Esophagus muscularis mucosa (tissue), 4 donors: ENCODE measurements around the gene IFI27L1. TPM values are rescaled to one million over a fixed set of nuclear protein-coding genes. Genes with fewer than 3 reads are reported as not detected.

Source experiments
- DNase-seq: peaks from one replicate; pipeline ENCODE4 v3.0.0-alpha.2; 2017; ENCODE audit errors: extremely low spot score
- H3K27ac ChIP-seq, 4 donors: fragments of 200-600 bp; sonication (generic); replicated peaks in 1 of 4; 1 replicate in 3 of 4; 2 replicates in 1 of 4; pipeline ENCODE4 v1.5.1; 2016 to 2019; ENCODE audit warnings: mild to moderate bottlenecking in 1 of 4
- H3K27me3 ChIP-seq, 4 donors: fragments of 200-600 bp; sonication (generic); one replicate each; pipeline versions ENCODE4 v1.5.1 to v1.6.0; 2016 to 2019
- H3K36me3 ChIP-seq, 4 donors: fragments of 200-600 bp; sonication (generic); one replicate each; pipeline ENCODE4 v1.5.1; 2016 to 2019
- H3K4me1 ChIP-seq, 4 donors: fragments of 200-600 bp; sonication (generic); one replicate each; pipeline ENCODE4 v1.5.1; 2016 to 2019
- H3K4me3 ChIP-seq, 4 donors: fragments of 200-600 bp; sonication (generic); 1 replicate in 2 of 4; 2 replicates in 2 of 4; pipeline ENCODE4 v1.5.1; 2016 to 2019; ENCODE audit warnings: mild to moderate bottlenecking in 4 of 4, moderate library complexity in 1 of 4
- H3K9me3 ChIP-seq, 4 donors: fragments of 200-600 bp; sonication (generic); 1 replicate in 3 of 4; 2 replicates in 1 of 4; pipeline ENCODE4 v1.5.1; 2016 to 2019
- EP300 ChIP-seq: sonication (generic); formaldehyde crosslinking; IDR thresholded peaks from one replicate; pipeline ENCODE4 v1.6.1; 2017; ENCODE audit warnings: antibody characterized with exemption
- POLR2A ChIP-seq: fragments of 450-650 bp; IDR thresholded peaks from one replicate; pipeline ENCODE4 v1.6.1; 2017; ENCODE audit warnings: antibody characterized with exemption, moderate library complexity, mild to moderate bottlenecking, low read depth
- POLR2AphosphoS5 ChIP-seq, 2 donors: sonication (generic); formaldehyde crosslinking; IDR thresholded peaks; one replicate each; pipeline ENCODE4 v1.6.1; 2017; ENCODE audit warnings: antibody characterized with exemption in 2 of 2
- WGBS: methylation state at CpG from one replicate; pipeline ENCODE4 v1.1.5; 2018; 5-methylcytosine and 5-hydroxymethylcytosine counted together
- intact Hi-C: fragments of 100-400 bp; cut with DNase I; formaldehyde crosslinking; loops from one replicate; pipeline ENCODE4 v1.15.1; 2023
- total RNA-seq, 4 donors: library from RNA; depleted of rRNA; stranded (reverse); fragments of >200 nt; gene quantifications; one replicate each; pipeline versions ENCODE4 v1.1.0 to v1.2.1, GENCODE V29; 2016
- TF ChIP-seq, protein P1 (sequence below), 3 experiments: fragments of 200-600 bp in 2 of 3; fragments of 450-650 bp in 1 of 3; sonication (generic) in 2 of 3; IDR thresholded peaks; one replicate each; pipeline ENCODE4 v1.5.1; 2017 to 2019; ENCODE audit warnings: antibody characterized with exemption in 3 of 3, mild to moderate bottlenecking in 2 of 3, moderate library complexity in 1 of 3

Gene IFI27L1
- total RNA-seq, 4 donors from 2014 or later = 5.8 to 12.9 (median 6.4) TPM

DNA sequence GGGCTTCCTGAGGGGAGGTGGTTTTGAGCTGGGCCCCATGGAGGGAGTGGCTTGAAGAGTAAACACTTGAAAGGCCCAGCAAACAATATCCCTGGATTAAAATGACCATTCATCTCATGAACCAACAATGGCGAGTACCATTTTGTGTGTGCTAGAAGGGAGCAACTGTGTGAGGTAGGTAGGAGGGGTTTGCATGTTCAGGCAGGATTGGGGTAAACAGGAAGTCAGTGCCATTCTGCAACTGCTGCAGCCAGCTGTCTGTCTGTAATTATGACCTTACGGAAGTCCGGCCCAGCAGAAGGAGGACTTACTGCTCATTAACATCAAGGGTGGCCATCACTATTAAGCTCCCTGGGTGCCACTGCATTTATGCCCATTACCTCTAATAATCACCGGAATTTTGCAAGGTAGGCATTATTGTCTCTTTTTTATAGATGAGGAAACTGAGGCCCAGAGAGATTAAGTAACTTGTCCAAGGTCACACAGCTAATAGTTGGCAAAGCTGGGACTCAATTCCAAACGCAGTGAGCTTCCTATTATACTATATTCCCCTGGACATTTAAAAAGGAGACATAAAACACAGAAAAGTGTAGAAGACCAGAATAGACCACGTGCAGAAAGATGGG is 64.9 kb downstream of the IFI27L1 start:
- intact Hi-C loops = no loop called here
- WGBS = 88% methylated on average over 6 of the region's 6 CpGs
- Histone ChIP-seq H3K9me3 (no peaks in the 10 kb centered on the region), H3K4me3 (no peak overlapping the region), H3K27ac (no peak overlapping the region), H3K27me3 (no peaks in the 10 kb centered on the region), H3K36me3 (no peaks in the 10 kb centered on the region), H3K4me1 (no peaks in the 10 kb centered on the region)
- DNase-seq = peak; percentile 75
- TF ChIP-seq POLR2AphosphoS5 (IDR thresholded peaks at IDR 0.05) = no peak
- TF ChIP-seq, protein P1, sequence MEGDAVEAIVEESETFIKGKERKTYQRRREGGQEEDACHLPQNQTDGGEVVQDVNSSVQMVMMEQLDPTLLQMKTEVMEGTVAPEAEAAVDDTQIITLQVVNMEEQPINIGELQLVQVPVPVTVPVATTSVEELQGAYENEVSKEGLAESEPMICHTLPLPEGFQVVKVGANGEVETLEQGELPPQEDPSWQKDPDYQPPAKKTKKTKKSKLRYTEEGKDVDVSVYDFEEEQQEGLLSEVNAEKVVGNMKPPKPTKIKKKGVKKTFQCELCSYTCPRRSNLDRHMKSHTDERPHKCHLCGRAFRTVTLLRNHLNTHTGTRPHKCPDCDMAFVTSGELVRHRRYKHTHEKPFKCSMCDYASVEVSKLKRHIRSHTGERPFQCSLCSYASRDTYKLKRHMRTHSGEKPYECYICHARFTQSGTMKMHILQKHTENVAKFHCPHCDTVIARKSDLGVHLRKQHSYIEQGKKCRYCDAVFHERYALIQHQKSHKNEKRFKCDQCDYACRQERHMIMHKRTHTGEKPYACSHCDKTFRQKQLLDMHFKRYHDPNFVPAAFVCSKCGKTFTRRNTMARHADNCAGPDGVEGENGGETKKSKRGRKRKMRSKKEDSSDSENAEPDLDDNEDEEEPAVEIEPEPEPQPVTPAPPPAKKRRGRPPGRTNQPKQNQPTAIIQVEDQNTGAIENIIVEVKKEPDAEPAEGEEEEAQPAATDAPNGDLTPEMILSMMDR (IDR thresholded peaks at IDR 0.05) = no peak
- no peak for TF ChIP-seq POLR2A
- no peak for TF ChIP-seq EP300

Other genes with a start within 250 kb of the IFI27L1 start
- not detected for gene FAM181A, start 154.0 kb upstream of the IFI27L1 start, total RNA-seq
- gene ASB2, start 104.7 kb upstream of the IFI27L1 start, total RNA-seq = 100 to 1,000 TPM in 3 of 4 donors, 10 to 100 TPM in 1; 53.5 to 164 (median 105) TPM
- gene CCDC197, start 84.0 kb upstream of the IFI27L1 start, total RNA-seq = not detected
- gene OTUB2, start 55.0 kb upstream of the IFI27L1 start, total RNA-seq = under 1 TPM in 3 of 4 donors, not detected in 1; 0.42 to 0.63 (median 0.52) TPM
- gene DDX24, start 108 bp upstream of the IFI27L1 start, total RNA-seq = 100 to 1,000 TPM; 142 to 215 (median 176) TPM
- 100 to 1,000 TPM in 3 of 4 donors, 10 to 100 TPM in 1; 88.0 to 293 (median 180) TPM for gene IFI27, start 29.4 kb downstream of the IFI27L1 start, total RNA-seq
- gene IFI27L2, start 48.3 kb downstream of the IFI27L1 start, total RNA-seq = 10 to 100 TPM; 38.8 to 83.9 (median 64.7) TPM
- under 1 TPM in 3 of 4 donors, not detected in 1; 0.19 to 0.83 (median 0.34) TPM for gene PPP4R4, start 93.0 kb downstream of the IFI27L1 start, total RNA-seq
- not detected for gene SERPINA10, start 212.0 kb downstream of the IFI27L1 start, total RNA-seq
- not detected for gene SERPINA6, start 242.0 kb downstream of the IFI27L1 start, total RNA-seq